A673 (cell line): ENCODE measurements around the gene KCNT2.

Experiments
- CTCF ChIP-seq: fragments of 300-800, 200-600 bp; sonication (generic); conservative IDR thresholded peaks from 2 replicates; pipeline ENCODE4 v1.5.1; 2017; ENCODE audit warnings: low read depth, mild to moderate bottlenecking, antibody characterized with exemption, low read length, moderate library complexity, mixed read lengths
- EZH2 ChIP-seq: fragments of 200-600 bp; sonication (generic); IDR thresholded peaks from 2 replicates; pipeline ENCODE4 v1.6.1; 2017; ENCODE audit warnings: borderline replicate concordance, low read depth, mild to moderate bottlenecking, mixed read lengths, antibody characterized with exemption, low read length; ENCODE audit not compliant: poor library complexity, severe bottlenecking

GRCh38 chr1:196319301-196319700 is 288.9 kb downstream of the KCNT2 start:
- TF ChIP-seq CTCF = no peak
- TF ChIP-seq EZH2 = no peak
